Left lung (tissue), 10 donors: ENCODE results near the gene ATP9A. TPM values are rescaled to one million over a fixed set of nuclear protein-coding genes. Genes with fewer than 3 reads are reported as not detected.
"Not testable (repeated sequence)": the region's sequence is repeated elsewhere in the genome, so short reads cannot be mapped to it uniquely, and the experiment has no call there.

Experiments used
- ATAC-seq: fragments of 200-7000 bp; cut with Tn5 transposase; one replicate; pipeline ENCODE4 v1.9.1; 2020; ENCODE audit warnings: moderate library complexity
- DNase-seq, 4 donors: peaks; one replicate each; pipeline ENCODE4 v3.0.0-alpha.2; 2013 to 2020
- H3K27ac ChIP-seq, 2 donors: fragments of 200-600 bp; sonication (generic) in 1 of 2; one replicate each; pipeline versions ENCODE4 v1.5.0 to v1.8.0; 2020 to 2021
- H3K27me3 ChIP-seq, 2 donors: fragments of 200-600 bp; sonication (generic) in 1 of 2; one replicate each; pipeline versions ENCODE4 v1.5.0 to v1.8.0; 2020 to 2021
- H3K36me3 ChIP-seq, 2 donors: fragments of 200-600 bp; sonication (generic) in 1 of 2; one replicate each; pipeline versions ENCODE4 v1.5.0 to v1.8.0; 2020 to 2021
- H3K4me1 ChIP-seq, 2 donors: fragments of 200-600 bp; one replicate each; pipeline ENCODE4 v1.8.0; 2021
- H3K4me3 ChIP-seq, 2 donors: fragments of 200-600 bp; sonication (generic) in 1 of 2; one replicate each; pipeline versions ENCODE4 v1.5.0 to v1.8.0; 2020 to 2021; ENCODE audit warnings: mild to moderate bottlenecking in 1 of 2
- H3K9me3 ChIP-seq, 2 donors: fragments of 200-600 bp; sonication (generic) in 1 of 2; one replicate each; pipeline versions ENCODE4 v1.5.0 to v1.8.0; 2020 to 2021
- intact Hi-C, 2 donors: fragments of 100-400 bp; cut with DNase I; formaldehyde crosslinking; loops; one replicate each; pipeline versions ENCODE4 v1.11.2 to v1.14.2; 2022
- polyA plus RNA-seq, 6 donors: library from polyadenylated mRNA; unstranded; fragments of 120-200 nt; gene quantifications; one replicate each; pipeline ENCODE4 v1.2.1, GENCODE V29; 2013; ENCODE audit not compliant: insufficient read length in 6 of 6
- total RNA-seq, 2 donors: library from RNA; stranded (reverse); fragmentation: NEBNext Ultra II Directional; extraction: Animal tissue kit (Norgen Biotek cat#: 25700); gene quantifications; one replicate each; pipeline ENCODE4 v1.2.1, GENCODE V29; 2021
- TF ChIP-seq, protein P1 (sequence below), 2 donors: fragments of 200-600 bp; sonication (generic) in 1 of 2; IDR thresholded peaks; one replicate each; pipeline versions ENCODE4 v1.5.0 to v1.8.0; 2021; ENCODE audit warnings: antibody characterized with exemption in 2 of 2
- donor health status: DM: no; HTN: yes; CAD: no.
- donor health status: DM: no; HTN: no; CAD: no.

The ATP9A gene
- total and polyA plus RNA-seq, 8 donors, result 15.3 to 59.7 (median 50.4) TPM

DNA sequence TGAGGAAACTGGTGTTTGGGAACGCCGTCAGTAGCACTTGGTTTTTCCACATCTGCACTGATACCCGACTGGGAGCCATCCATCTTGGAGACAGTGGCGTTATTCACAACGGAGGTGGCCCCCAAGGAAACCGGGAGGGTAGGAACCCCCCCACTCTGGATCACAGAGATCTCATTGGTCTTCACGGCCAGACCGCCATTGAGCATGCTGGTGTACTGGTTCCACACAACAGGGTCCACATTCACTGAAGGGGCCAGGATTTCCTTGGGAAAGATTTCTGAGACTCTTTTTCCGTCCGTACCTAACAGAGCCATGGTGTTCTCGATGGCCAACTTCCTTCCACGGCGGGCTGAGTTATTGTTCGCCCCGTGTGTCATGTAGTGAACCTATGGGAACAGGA is 16.1 kb upstream of the ATP9A start:
- intact Hi-C loops, result no loop called here
- H3K36me3 ChIP-seq, result no peaks in the 10 kb centered on the region

DNA sequence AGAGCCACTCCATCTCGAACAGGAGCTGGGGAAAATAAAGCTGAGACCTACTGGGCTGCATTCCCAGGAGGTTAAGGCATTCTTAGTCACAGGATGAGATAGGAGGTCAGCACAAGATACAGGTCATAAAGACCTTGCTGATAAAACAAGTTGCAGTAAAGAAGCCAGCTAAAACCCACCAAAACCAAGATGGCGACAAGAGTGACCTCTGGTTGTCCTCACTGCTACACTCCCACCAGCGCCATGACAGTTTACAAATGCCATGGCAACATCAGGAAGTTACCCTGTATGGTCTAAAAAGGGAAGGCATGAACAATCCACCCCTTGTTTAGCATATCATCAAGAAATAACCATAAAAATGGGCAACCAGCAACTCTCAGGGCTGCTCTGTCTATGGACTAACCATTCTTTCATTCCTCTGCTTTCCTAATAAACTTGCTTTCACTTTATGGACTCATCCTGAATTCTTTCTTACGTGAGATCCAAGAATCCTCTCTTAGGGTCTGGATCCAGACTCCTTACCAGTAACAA is 10.1 kb upstream of the ATP9A start:
- DNase-seq, H3K27me3 ChIP-seq, H3K27ac ChIP-seq, H3K4me1 ChIP-seq, ATAC-seq, H3K36me3 ChIP-seq, H3K4me3 ChIP-seq, intact Hi-C loops: not testable (repeated sequence)
- H3K9me3 ChIP-seq, result peaks cover 0 to 14% of the 10 kb centered on the region in 2 donors

More for the DNA sequence above, 16.1 kb upstream of the ATP9A start:
- ATAC-seq (no peak), DNase-seq (no peak)
- Histone ChIP-seq H3K4me3 (no peak overlapping the region), H3K27me3 (no peaks in the 10 kb centered on the region), H3K9me3 (peaks cover 0 to 5% of the 10 kb centered on the region in 2 donors), H3K27ac (no peak overlapping the region), H3K4me1 (no peaks in the 10 kb centered on the region)
- TF ChIP-seq, protein P1, sequence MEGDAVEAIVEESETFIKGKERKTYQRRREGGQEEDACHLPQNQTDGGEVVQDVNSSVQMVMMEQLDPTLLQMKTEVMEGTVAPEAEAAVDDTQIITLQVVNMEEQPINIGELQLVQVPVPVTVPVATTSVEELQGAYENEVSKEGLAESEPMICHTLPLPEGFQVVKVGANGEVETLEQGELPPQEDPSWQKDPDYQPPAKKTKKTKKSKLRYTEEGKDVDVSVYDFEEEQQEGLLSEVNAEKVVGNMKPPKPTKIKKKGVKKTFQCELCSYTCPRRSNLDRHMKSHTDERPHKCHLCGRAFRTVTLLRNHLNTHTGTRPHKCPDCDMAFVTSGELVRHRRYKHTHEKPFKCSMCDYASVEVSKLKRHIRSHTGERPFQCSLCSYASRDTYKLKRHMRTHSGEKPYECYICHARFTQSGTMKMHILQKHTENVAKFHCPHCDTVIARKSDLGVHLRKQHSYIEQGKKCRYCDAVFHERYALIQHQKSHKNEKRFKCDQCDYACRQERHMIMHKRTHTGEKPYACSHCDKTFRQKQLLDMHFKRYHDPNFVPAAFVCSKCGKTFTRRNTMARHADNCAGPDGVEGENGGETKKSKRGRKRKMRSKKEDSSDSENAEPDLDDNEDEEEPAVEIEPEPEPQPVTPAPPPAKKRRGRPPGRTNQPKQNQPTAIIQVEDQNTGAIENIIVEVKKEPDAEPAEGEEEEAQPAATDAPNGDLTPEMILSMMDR (IDR thresholded peaks at IDR 0.05), result no peak

DNA sequence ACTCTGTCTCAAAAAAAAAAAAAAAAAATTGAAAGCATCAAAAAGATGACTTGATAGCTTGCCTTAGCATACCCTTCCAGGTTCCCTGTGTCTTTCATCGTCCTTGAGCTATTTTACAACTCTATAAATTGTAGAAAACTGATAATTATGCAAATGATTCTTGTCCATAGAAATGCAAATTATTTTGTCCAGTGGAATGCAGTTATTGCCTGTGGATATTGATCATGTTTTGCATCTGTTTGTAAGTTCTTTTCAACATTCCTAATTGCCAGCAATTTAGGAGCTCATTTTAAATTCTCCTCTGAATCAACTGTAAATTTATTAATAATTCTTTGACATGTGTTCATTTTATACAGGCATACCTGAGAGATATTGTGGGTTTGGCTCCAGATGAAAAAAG is 7.1 kb upstream of the ATP9A start:
- H3K4me3 ChIP-seq, result no peak overlapping the region
- no peaks in the 10 kb centered on the region for H3K4me1 ChIP-seq
- H3K9me3 ChIP-seq, result peaks cover 0 to 14% of the 10 kb centered on the region in 2 donors
- TF ChIP-seq, protein P1 (IDR thresholded peaks at IDR 0.05), result no peak
- no peak overlapping the region for H3K27ac ChIP-seq
- DNase-seq (no peak), ATAC-seq (no peak)
- no peaks in the 10 kb centered on the region for H3K36me3 ChIP-seq
- peaks cover 0 to 4% of the 10 kb centered on the region in 2 donors for H3K27me3 ChIP-seq
- intact Hi-C loops, result no loop called here

DNA sequence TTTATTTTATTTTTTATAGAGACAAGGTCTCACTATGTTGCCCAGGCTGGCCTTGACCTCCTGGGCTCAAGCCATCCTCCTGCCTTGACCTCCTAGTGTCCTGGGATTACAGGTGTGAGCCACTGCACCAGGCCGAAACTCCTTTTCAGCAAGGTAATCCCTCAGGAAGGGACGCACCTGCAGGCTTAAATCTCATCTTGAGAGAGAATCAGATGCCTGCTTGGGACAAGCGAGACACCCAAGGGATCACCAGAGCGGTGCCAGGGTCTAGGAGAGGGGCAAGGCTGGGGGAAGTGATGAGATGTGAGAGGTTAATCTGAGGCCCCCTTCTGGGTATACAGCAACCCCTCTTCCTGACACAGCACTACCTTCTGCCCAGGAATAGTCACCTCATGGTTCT is 4.0 kb upstream of the ATP9A start:
- Histone ChIP-seq H3K4me3 (no peak overlapping the region), H3K36me3 (no peaks in the 10 kb centered on the region), H3K4me1 (peaks cover 0 to 7% of the 10 kb centered on the region in 2 donors), H3K27me3 (peaks cover 0 to 25% of the 10 kb centered on the region in 2 donors), H3K9me3 (no peaks in the 10 kb centered on the region), H3K27ac (no peak overlapping the region)
- intact Hi-C loops, result no loop called here
- TF ChIP-seq, protein P1 (IDR thresholded peaks at IDR 0.05), result no peak
- ATAC-seq (no peak), DNase-seq (no peak)

DNA sequence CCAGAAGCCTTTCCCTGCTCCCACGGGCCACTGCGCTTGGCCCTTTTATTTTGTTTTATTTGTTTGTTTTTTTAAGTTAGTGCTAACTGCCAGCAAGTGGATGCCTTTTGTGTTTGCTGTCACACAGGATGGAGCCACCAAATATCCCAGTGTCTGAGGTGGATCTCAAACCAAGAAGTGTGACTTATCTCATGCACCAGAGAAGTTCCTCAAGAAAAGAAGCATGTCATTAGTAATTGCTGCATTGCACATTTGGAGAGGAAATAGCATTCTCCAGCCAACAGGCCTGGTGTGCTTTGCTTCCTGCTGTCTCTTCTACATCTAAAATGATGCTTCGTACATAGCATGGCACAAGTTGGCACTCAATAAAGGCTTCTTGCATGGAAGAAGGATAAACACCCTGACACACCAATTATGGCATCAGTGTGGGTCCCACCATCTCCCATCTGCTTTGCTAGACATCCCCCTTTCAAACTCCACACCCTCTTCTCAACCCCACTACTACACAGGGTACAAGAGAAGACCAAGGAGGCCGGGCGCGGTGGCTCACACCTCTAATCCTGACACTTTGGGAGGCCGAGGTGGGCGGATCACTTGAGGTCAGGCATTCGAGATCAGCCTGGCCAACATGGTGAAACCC is 1.9 kb upstream of the ATP9A start:
- Histone ChIP-seq H3K4me1 (peaks cover 0 to 23% of the 10 kb centered on the region in 2 donors), H3K4me3 (no peak overlapping the region), H3K27ac (no peak overlapping the region), H3K9me3 (no peaks in the 10 kb centered on the region), H3K27me3 (peaks cover 0 to 35% of the 10 kb centered on the region in 2 donors), H3K36me3 (no peaks in the 10 kb centered on the region)
- TF ChIP-seq, protein P1 (IDR thresholded peaks at IDR 0.05), result no peak
- DNase-seq, result no peak
- no peak for ATAC-seq
- intact Hi-C loops, result no loop called here
